Measurements from ENCODE around the gene FCER2. TPM values are rescaled to one million over a fixed set of nuclear protein-coding genes. Genes with fewer than 3 reads are reported as not detected.

Gene FCER2
- total RNA-seq, 1 donor from 2014 or later = not detected

GRCh38 chr19:7734220-7735203, 32.6 kb upstream of the FCER2 start:
- intact Hi-C loops (cut with micrococcal nuclease) = no loop called here

DNA sequence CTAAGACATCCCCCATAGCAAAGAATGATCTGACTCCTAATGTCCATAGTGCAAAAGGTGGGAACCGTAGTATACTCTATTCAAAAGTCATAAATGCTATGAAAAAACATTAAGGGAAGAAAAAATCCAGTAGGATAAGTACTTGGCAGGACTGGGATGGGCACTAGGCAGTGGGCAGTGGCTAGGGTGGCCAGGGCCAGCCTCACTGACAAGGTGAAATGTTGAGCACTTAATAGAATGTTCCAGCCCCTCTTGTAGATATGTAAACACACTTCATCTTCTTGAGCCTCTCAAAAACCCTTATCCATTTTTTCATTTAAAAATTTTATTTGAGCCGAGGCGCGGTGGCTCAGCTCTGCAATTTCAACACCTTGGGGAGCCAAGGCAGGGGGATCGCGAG, 31.4 kb upstream of the FCER2 start:
- intact Hi-C loops (cut with micrococcal nuclease) = no loop called here

GRCh38 chr19:7732045-7732444, 30.1 kb upstream of the FCER2 start, which contains the start of gene CLEC4G:
Gene CLEC4G (minus strand): TSS chr19:7732110. CDS start chr19:7732102, 8 bp downstream.
- intact Hi-C loops (cut with micrococcal nuclease) = no loop called here

- intact Hi-C loops (cut with micrococcal nuclease) = no loop called here
Observed at GRCh38 chr19:7731615-7732014, 29.7 kb upstream of the FCER2 start.

- intact Hi-C loops (cut with micrococcal nuclease) = no loop called here
Observed at GRCh38 chr19:7731218-7731595, 29.3 kb upstream of the FCER2 start.

- intact Hi-C loops (cut with micrococcal nuclease) = no loop called here
Observed at GRCh38 chr19:7730286-7731217, 28.6 kb upstream of the FCER2 start.

DNA sequence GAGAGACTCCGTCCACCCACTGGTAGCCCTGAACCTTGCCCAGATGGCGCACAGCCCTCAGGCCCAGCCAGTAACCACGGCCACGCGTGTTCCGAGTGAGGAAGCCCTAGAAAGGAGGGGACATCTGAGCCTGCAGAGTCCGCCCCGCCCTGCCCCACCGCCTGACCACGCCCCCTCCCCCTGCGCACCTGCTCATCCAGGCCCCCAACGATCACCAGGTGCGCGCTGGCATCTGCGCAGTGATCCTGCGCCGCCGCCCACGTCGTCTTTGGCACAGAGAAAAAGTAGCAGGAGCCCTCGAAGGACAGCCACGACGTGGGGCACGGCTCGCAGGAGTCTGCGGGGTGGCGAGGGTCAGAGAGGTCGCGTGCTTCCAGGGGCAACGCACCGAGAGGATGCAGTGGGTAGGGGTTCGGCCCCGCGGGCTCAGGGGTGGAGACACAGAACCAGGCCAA, 27.9 kb upstream of the FCER2 start:
- intact Hi-C loops (cut with micrococcal nuclease) = no loop called here

- intact Hi-C loops (cut with micrococcal nuclease) = no loop called here
Observed at GRCh38 chr19:7729211-7729610, 27.3 kb upstream of the FCER2 start.

DNA sequence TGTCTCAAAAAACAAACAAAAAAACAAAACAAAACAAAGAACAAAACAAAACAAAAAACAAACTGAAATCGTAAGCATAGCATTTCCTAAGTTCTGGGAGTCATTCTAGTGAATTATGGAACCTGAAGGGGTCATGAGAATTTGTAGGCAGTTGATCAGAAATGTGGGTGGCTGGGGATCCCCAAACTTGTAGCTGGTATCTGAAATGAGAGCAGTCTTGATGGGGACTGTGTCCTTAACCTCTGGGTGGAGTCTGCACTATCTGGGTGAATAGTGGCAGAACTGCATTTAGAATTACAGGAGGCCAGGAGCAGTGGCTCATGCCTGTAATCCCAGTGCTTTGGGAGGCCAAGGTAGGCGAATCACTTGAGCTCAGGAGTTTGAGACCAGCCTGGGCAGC, 23.9 kb upstream of the FCER2 start:
- intact Hi-C loops (cut with micrococcal nuclease) = no loop called here

DNA sequence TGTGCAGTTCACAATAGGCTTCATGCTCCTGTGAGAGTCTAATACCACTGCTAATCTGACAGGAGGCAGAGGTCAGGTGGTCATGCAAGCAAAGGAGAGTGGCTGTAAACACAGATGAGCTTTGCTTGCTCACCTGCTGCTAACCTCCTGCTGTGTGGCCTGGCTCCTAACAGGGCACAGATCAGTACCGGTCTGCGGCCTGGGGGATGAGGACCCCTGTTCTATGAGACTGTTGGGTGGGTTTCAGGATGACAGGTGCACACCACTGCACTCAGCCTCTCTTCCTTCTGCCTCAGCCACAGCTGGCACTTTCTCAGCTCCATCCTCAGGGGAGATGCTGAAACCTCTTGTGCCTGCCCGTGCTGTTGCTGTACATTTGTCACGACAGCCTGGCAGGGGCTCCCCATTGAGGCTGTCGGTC, 20.3 kb upstream of the FCER2 start:
- intact Hi-C loops (cut with micrococcal nuclease) = no loop called here

DNA sequence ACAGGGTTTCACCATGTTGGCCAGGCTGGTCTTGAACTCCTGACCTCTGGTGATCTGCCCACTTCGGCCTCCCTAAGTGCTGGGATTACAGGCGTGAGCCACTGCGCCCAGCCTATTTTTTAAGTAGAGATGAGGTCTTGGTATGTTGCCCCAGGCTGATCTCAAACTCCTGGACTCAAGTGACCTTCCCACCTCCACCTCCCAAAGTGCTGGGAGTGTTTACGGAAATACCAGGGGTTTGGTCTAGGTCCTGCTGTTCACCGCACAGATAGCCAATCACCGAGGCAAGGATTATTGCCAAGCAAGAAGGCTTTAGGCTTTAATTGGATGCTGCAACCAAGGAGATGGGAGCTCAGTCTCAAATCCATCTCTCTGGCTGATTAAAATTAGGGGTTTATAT, 18.4 kb upstream of the FCER2 start:
- intact Hi-C loops (cut with micrococcal nuclease) = no loop called here

DNA sequence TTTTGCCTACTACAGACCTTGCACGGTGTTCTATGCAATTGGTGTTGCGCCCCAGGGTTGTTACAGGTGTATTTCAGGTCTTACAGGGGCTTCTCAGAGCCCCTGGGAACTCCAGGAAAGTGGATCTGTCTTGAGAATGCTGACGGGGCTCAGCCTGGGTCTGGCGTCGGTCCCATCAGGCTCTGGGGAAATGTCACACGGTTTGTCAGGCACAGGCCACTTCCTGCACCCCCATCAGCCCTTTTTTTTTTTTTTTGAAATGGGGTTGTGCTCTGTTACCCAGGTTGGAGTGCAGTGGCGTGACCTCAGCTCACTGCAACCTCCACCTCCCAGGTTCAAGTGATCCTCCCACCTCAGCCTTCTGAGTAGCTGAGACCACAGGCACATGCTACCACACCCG, 16.7 kb upstream of the FCER2 start:
- intact Hi-C loops (cut with micrococcal nuclease) = no loop called here

- intact Hi-C loops (cut with micrococcal nuclease) = no loop called here
Observed at GRCh38 chr19:7716762-7717161, 14.8 kb upstream of the FCER2 start.

DNA sequence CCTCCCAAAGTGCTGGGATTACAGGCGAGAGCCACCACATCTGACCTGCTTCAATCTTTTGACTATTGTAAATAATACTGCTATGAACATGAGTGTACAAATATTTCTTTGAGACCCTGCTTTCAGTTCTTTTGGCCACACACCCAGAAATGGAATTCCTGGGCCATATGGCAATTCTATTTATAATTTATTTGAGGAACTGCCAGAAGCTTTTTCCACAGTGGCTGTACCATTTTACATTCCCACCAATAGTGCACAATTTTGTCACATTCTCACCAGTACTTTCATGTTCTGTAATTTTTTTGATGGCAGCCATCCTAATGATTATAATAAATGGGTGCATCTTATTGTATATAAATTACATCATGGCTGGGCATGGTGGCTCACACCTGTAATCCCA, 13.7 kb upstream of the FCER2 start:
- intact Hi-C loops (cut with micrococcal nuclease) = no loop called here

- intact Hi-C loops (cut with micrococcal nuclease) = no loop called here
Observed at GRCh38 chr19:7710616-7711015, 8.7 kb upstream of the FCER2 start.

- intact Hi-C loops (cut with micrococcal nuclease) = no loop called here
Observed at GRCh38 chr19:7709932-7710460, 8.1 kb upstream of the FCER2 start.

DNA sequence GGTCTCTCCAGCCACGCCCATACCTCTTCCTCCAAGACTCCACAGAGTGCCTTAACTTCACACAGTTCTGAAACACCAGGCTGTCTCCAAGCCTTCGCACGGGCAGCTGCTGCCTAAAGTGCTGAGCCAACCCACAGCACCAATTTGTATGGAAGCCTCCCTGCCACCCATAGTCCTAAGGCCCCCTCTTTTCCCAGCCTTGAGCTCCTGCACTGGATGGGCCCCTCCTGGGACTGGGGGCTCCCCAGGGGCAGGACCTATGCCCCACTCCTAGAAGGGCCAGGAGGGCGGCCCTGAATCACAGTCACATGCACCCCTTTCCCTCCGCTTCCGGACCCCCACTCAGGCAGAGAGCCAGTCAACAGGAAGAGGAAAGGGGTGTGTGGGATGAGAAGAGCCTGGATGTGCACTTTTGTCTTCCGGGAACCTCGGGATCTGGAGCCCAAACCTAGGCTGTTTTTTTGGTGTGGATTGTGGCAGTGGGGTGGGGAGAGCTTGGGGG, 5.1 kb upstream of the FCER2 start:
- intact Hi-C loops (cut with micrococcal nuclease) = loop anchor here (1.0 kb wide), 1 partner anchor 26 kb away; no protein-coding TSS in a partner anchor

GRCh38 chr19:7706188-7706954, 4.4 kb upstream of the FCER2 start:
- intact Hi-C loops (cut with micrococcal nuclease) = loop anchor here (1.0 kb wide), 1 partner anchor 25 kb away; no protein-coding TSS in a partner anchor

DNA sequence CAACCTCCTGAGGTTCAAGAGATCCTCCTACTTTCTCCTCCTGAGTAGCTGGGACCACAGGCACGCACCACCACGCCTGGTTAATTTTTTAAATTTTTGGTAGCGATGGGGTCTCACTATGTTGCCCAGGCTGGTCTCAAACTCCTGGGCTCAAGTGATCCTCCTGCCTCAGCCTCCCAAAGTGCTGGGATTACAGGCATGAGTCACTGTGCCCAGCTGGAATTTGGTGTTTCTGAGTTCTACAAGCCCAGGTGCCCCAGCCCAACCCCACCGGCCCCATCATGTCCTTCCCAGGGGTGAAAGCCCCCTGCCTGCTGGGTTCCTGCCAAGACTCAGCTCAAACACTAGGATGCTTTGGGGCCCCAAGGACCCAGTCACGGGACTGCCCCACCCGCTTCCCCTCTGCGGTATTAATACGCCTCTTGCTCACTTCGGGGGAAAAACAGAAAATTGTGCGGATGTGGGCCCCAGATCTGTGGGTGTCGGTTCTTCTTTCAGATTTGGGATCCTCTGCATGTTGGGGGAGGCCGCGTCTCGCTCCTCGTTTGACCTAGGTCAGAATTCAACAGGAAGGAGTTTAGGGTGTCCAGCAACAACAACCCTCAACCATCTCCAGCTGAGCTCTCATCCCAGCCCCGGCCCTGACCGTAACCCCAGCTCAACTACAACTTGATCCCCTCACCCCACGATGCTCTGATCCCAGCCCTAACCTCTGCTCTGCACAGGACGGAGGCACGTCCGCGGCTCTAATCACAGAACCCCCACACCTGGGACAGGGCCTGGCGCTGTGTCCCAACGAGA, 3.7 kb upstream of the FCER2 start:
- intact Hi-C loops (cut with micrococcal nuclease) = loop anchor here (1.0 kb wide), 1 partner anchor 24 kb away; no protein-coding TSS in a partner anchor

Data from T-helper 1 cell treated with Interleukin-12 subunit alpha and Interleukin-12 subunit beta and Interleukin-4 antibody, amounts not matched to agents 30 ng/mL and 1 ng/mL, for 36 hours (primary cell).